CD14-positive monocyte (primary cell): ENCODE data around the gene RNF220. TPM values are rescaled to one million over a fixed set of nuclear protein-coding genes. Genes with fewer than 3 reads are reported as not detected.
A peak's percentile ranks its signal among the peaks of the same experiment; 100 is the strongest.

ENCODE experiments used
- DNase-seq, 3 donors: peaks; one replicate each; pipeline ENCODE4 v3.0.0-alpha.2; 2011 to 2022
- H2AFZ ChIP-seq: 2 replicates; pipeline ENCODE4 v1.6.0; 2012; ENCODE audit warnings: mild to moderate bottlenecking, low read depth, low read length, inconsistent platforms; ENCODE audit not compliant: insufficient read depth, poor library complexity, severe bottlenecking
- H3K27ac ChIP-seq, 2 donors: 1 replicate in 1 of 2; 2 replicates in 1 of 2; pipeline ENCODE4 v1.5.1; 2012 to 2013; ENCODE audit warnings: low read length in 2 of 2, control low read depth in 1 of 2, inconsistent platforms in 1 of 2, low read depth in 1 of 2, mild to moderate bottlenecking in 1 of 2
- H3K27me3 ChIP-seq, 2 donors: one replicate each; pipeline versions ENCODE4 v1.6.0 to v1.6.1; 2011 to 2013; ENCODE audit warnings: low read length in 2 of 2; ENCODE audit not compliant: control insufficient read depth in 2 of 2, insufficient read depth in 2 of 2
- H3K36me3 ChIP-seq, 2 donors: replicated peaks in 1 of 2; 1 replicate in 1 of 2; 2 replicates in 1 of 2; pipeline versions ENCODE4 v1.5.1 to v1.6.1; 2012 to 2013; ENCODE audit warnings: low read length in 2 of 2, control low read depth in 1 of 2, inconsistent platforms in 1 of 2, mild to moderate bottlenecking in 1 of 2; ENCODE audit not compliant: insufficient read depth in 2 of 2, control insufficient read depth in 1 of 2
- H3K4me1 ChIP-seq, 2 donors: 1 replicate in 1 of 2; 2 replicates in 1 of 2; pipeline versions ENCODE4 v1.5.1 to v1.6.1; 2012 to 2013; ENCODE audit warnings: low read length in 2 of 2, control low read depth in 1 of 2, inconsistent platforms in 1 of 2, mild to moderate bottlenecking in 1 of 2, moderate library complexity in 1 of 2; ENCODE audit not compliant: insufficient read depth in 2 of 2, control insufficient read depth in 1 of 2
- H3K4me2 ChIP-seq: replicated peaks from 2 replicates; pipeline ENCODE3; 2012; ENCODE audit warnings: low read length, moderate library complexity, mild to moderate bottlenecking; ENCODE audit not compliant: poor library complexity, severe bottlenecking; ENCODE audit errors: extremely low read depth
- H3K4me3 ChIP-seq, 3 experiments: fragments of 200-600 bp in 1 of 3; sonication (generic) in 1 of 3; replicated peaks in 1 of 3; 1 replicate in 2 of 3; 2 replicates in 1 of 3; pipeline ENCODE4 v1.5.1; 2011 to 2013; ENCODE audit warnings: low read length in 3 of 3, mild to moderate bottlenecking in 3 of 3, control low read depth in 2 of 3, low read depth in 2 of 3, inconsistent platforms in 1 of 3, moderate library complexity in 1 of 3
- H3K79me2 ChIP-seq: 2 replicates; pipeline ENCODE4 v1.6.0; 2012; ENCODE audit warnings: mild to moderate bottlenecking, control low read depth, inconsistent platforms, low read length, moderate library complexity; ENCODE audit not compliant: insufficient read depth
- H3K9ac ChIP-seq: 2 replicates; pipeline ENCODE4 v1.6.0; 2017; ENCODE audit warnings: low read length, mild to moderate bottlenecking; ENCODE audit not compliant: insufficient read depth, poor library complexity, severe bottlenecking
- H3K9me3 ChIP-seq, 2 donors: replicated peaks in 1 of 2; 1 replicate in 1 of 2; 2 replicates in 1 of 2; pipeline versions ENCODE4 v1.5.1 to v1.6.1; 2012 to 2013; ENCODE audit warnings: low read length in 2 of 2, control low read depth in 1 of 2; ENCODE audit not compliant: control insufficient read depth in 1 of 2, insufficient read depth in 1 of 2
- H4K20me1 ChIP-seq: 2 replicates; pipeline ENCODE4 v1.6.0; 2012; ENCODE audit warnings: mild to moderate bottlenecking, low read length, control low read depth, moderate library complexity; ENCODE audit not compliant: insufficient read depth
- H3K27ac Mint-ChIP-seq, 7 donors: one replicate each; pipeline ENCODE4 v1.8.0; 2020; ENCODE audit warnings: mild to moderate bottlenecking in 7 of 7, mixed read lengths in 7 of 7, moderate library complexity in 6 of 7, inconsistent platforms in 2 of 7
- H3K27me3 Mint-ChIP-seq, 3 donors: one replicate each; pipeline ENCODE4 v1.8.0; 2021 to 2022; ENCODE audit warnings: low read depth in 3 of 3, mild to moderate bottlenecking in 3 of 3, mixed read lengths in 3 of 3, moderate library complexity in 3 of 3, inconsistent platforms in 1 of 3
- H3K36me3 Mint-ChIP-seq, 2 donors: one replicate each; pipeline ENCODE4 v1.8.0; 2020; ENCODE audit warnings: mixed read lengths in 2 of 2, inconsistent platforms in 1 of 2, mild to moderate bottlenecking in 1 of 2
- H3K4me1 Mint-ChIP-seq: one replicate; pipeline ENCODE4 v1.8.0; 2020; ENCODE audit warnings: mild to moderate bottlenecking, mixed read lengths
- H3K4me3 Mint-ChIP-seq, 2 donors: one replicate each; pipeline ENCODE4 v1.8.0; 2020; ENCODE audit warnings: mild to moderate bottlenecking in 2 of 2, mixed read lengths in 2 of 2, moderate library complexity in 1 of 2
- H3K9me3 Mint-ChIP-seq, 7 donors: one replicate each; pipeline ENCODE4 v1.8.0; 2020 to 2022; ENCODE audit warnings: mixed read lengths in 7 of 7, mild to moderate bottlenecking in 6 of 7, moderate library complexity in 6 of 7, inconsistent platforms in 2 of 7
- CTCF ChIP-seq: fragments of 200-600 bp; IDR thresholded peaks from one replicate; pipeline ENCODE4 v1.8.0; 2022; ENCODE audit warnings: antibody characterized with exemption, mild to moderate bottlenecking
- WGBS: methylation state at CpG from one replicate; pipeline ENCODE4 v1.1.5; 2013; ENCODE audit warnings: missing lambda C conversion rate; ENCODE audit not compliant: insufficient coverage; 5-methylcytosine and 5-hydroxymethylcytosine counted together
- intact Hi-C, 2 donors: fragments of 100-400 bp; cut with micrococcal nuclease; formaldehyde crosslinking; loops; one replicate each; pipeline versions ENCODE4 v1.15.0 to v1.15.1; 2023
- polyA plus RNA-seq, 3 donors: library from polyadenylated mRNA; depleted of rRNA in 1 of 3; unstranded in 2 of 3; stranded (reverse) in 1 of 3; fragments of 300-500 nt in 2 of 3; fragments of >200 nt in 1 of 3; fragmentation: Illumina TruSeq in 2 of 3; gene quantifications; 1 replicate in 2 of 3; 2 replicates in 1 of 3; pipeline ENCODE4 v1.2.3, GENCODE V29; 2012 to 2021

RNF220 gene
- polyA plus RNA-seq, 3 donors: 39.4 to 133 (median 49.4) TPM

- Histone ChIP-seq H3K27ac (no peak overlapping the region), H3K9me3 (no peaks in the 10 kb centered on the region), H4K20me1 (no peaks in the 10 kb centered on the region), H3K79me2 (no peaks in the 10 kb centered on the region), H3K4me3 (no peak overlapping the region), H3K36me3 (no peaks in the 10 kb centered on the region), H3K4me1 (no peaks in the 10 kb centered on the region), H3K4me2 (no peak overlapping the region), H2AFZ (no peak overlapping the region), H3K27me3 (no peaks in the 10 kb centered on the region), H3K9ac (no peak overlapping the region)
- no peak for TF ChIP-seq CTCF
- Mint-ChIP-seq H3K27ac (no peak overlapping the region), H3K27me3 (peaks cover 0 to 3% (median 0%) of the 10 kb centered on the region in 3 donors), H3K9me3 (peaks cover 0 to 1% (median 0%) of the 10 kb centered on the region in 7 donors), H3K36me3 (no peaks in the 10 kb centered on the region), H3K4me1 (no peaks in the 10 kb centered on the region), H3K4me3 (no peak overlapping the region)
- WGBS: 0% methylated on average over 1 of the region's 1 CpG
- no peak for DNase-seq
- intact Hi-C loops: no loop called here
These were observed 15.6 kb upstream of the RNF220 start for GRCh38 chr1:44389437-44389836.

GRCh38 chr1:44390277-44390676 lies 14.8 kb upstream of the RNF220 start:
- Histone ChIP-seq H3K79me2 (no peaks in the 10 kb centered on the region), H3K9ac (no peak overlapping the region), H3K27me3 (no peaks in the 10 kb centered on the region), H3K36me3 (no peaks in the 10 kb centered on the region), H3K9me3 (no peaks in the 10 kb centered on the region), H2AFZ (no peak overlapping the region), H3K4me3 (no peak overlapping the region), H3K4me2 (no peak overlapping the region), H3K4me1 (no peaks in the 10 kb centered on the region), H3K27ac (no peak overlapping the region), H4K20me1 (no peaks in the 10 kb centered on the region)
- TF ChIP-seq CTCF: no peak
- H3K4me3 Mint-ChIP-seq: no peak overlapping the region
- no peaks in the 10 kb centered on the region for H3K4me1 Mint-ChIP-seq
- H3K27me3 Mint-ChIP-seq: peaks cover 0 to 3% (median under 1%) of the 10 kb centered on the region in 3 donors
- no peak overlapping the region for H3K27ac Mint-ChIP-seq
- 83% methylated on average over 1 of the region's 1 CpG for whole genome bisulfite sequencing
- H3K36me3 Mint-ChIP-seq: no peaks in the 10 kb centered on the region
- peak in 1 of 3 donors; percentile 41 for DNase-seq
- intact Hi-C loops: no loop called here
- peaks cover 0 to 1% (median 0%) of the 10 kb centered on the region in 7 donors for H3K9me3 Mint-ChIP-seq
